ENCODE results near the gene WDR6. TPM values are rescaled to one million over a fixed set of nuclear protein-coding genes. Genes with fewer than 3 reads are reported as not detected.

Gene WDR6
- total RNA-seq, 2 donors from 2014 or later, result 51.2 to 71.1 TPM

- Histone ChIP-seq H3K27ac (no peak overlapping the region), H3K4me1 (peaks cover 0 to 13% of the 10 kb centered on the region in 2 donors), H3K27me3 (no peaks in the 10 kb centered on the region), H3K9me3 (no peaks in the 10 kb centered on the region), H3K4me3 (no peak overlapping the region), H3K36me3 (peaks cover 71% of the 10 kb centered on the region)
- no peak for TF ChIP-seq CTCF (IDR thresholded peaks at IDR 0.05)
- DNase-seq (ENCODE audit: low spot score), result no peak
These were observed 25.6 kb downstream of the WDR6 start for GRCh38 chr3:49032646-49033304.

GRCh38 chr3:49034650-49035049, 27.5 kb downstream of the WDR6 start:
- no peak for TF ChIP-seq CTCF (IDR thresholded peaks at IDR 0.05)
- Histone ChIP-seq H3K27ac (no peak overlapping the region), H3K36me3 (peaks cover 79% of the 10 kb centered on the region), H3K4me3 (no peak overlapping the region), H3K4me1 (no peaks in the 10 kb centered on the region), H3K9me3 (no peaks in the 10 kb centered on the region), H3K27me3 (no peaks in the 10 kb centered on the region)
- DNase-seq (ENCODE audit: low spot score), result no peak

GRCh38 chr3:49035281-49035680, 28.1 kb downstream of the WDR6 start:
- no peaks in the 10 kb centered on the region for H3K4me1 ChIP-seq
- no peak for TF ChIP-seq CTCF (IDR thresholded peaks at IDR 0.05)
- peaks cover 76% of the 10 kb centered on the region for H3K36me3 ChIP-seq
- no peak for DNase-seq (ENCODE audit: low spot score)
- no peaks in the 10 kb centered on the region for H3K9me3 ChIP-seq
- no peaks in the 10 kb centered on the region for H3K27me3 ChIP-seq
- H3K27ac ChIP-seq, result no peak overlapping the region
- no peak overlapping the region for H3K4me3 ChIP-seq

GRCh38 chr3:49053543-49053942, 46.4 kb downstream of the WDR6 start:
- TF ChIP-seq CTCF (IDR thresholded peaks at IDR 0.05), result no peak
- Histone ChIP-seq H3K27ac (no peak overlapping the region), H3K4me1 (no peaks in the 10 kb centered on the region), H3K9me3 (no peaks in the 10 kb centered on the region), H3K27me3 (no peaks in the 10 kb centered on the region), H3K4me3 (no peak overlapping the region), H3K36me3 (peaks cover 48% of the 10 kb centered on the region)
- no peak for DNase-seq (ENCODE audit: low spot score)

- no peak for TF ChIP-seq CTCF (IDR thresholded peaks at IDR 0.05)
- no peaks in the 10 kb centered on the region for H3K27me3 ChIP-seq
- no peaks in the 10 kb centered on the region for H3K4me1 ChIP-seq
- no peak overlapping the region for H3K27ac ChIP-seq
- H3K4me3 ChIP-seq, result no peak overlapping the region
- H3K9me3 ChIP-seq, result no peaks in the 10 kb centered on the region
- peaks cover 49% of the 10 kb centered on the region for H3K36me3 ChIP-seq
- no peak for DNase-seq (ENCODE audit: low spot score)
These were observed 47.2 kb downstream of the WDR6 start for GRCh38 chr3:49054344-49054862.

GRCh38 chr3:49057268-49057667, 50.1 kb downstream of the WDR6 start:
- H3K27ac ChIP-seq, result no peak overlapping the region
- no peaks in the 10 kb centered on the region for H3K9me3 ChIP-seq
- no peak for DNase-seq (ENCODE audit: low spot score)
- H3K4me3 ChIP-seq, result no peak overlapping the region
- no peaks in the 10 kb centered on the region for H3K27me3 ChIP-seq
- no peak for TF ChIP-seq CTCF (IDR thresholded peaks at IDR 0.05)
- peaks cover 66% of the 10 kb centered on the region for H3K36me3 ChIP-seq
- no peaks in the 10 kb centered on the region for H3K4me1 ChIP-seq
